ENCODE data around the gene AP3D1.

Gene AP3D1

DNA sequence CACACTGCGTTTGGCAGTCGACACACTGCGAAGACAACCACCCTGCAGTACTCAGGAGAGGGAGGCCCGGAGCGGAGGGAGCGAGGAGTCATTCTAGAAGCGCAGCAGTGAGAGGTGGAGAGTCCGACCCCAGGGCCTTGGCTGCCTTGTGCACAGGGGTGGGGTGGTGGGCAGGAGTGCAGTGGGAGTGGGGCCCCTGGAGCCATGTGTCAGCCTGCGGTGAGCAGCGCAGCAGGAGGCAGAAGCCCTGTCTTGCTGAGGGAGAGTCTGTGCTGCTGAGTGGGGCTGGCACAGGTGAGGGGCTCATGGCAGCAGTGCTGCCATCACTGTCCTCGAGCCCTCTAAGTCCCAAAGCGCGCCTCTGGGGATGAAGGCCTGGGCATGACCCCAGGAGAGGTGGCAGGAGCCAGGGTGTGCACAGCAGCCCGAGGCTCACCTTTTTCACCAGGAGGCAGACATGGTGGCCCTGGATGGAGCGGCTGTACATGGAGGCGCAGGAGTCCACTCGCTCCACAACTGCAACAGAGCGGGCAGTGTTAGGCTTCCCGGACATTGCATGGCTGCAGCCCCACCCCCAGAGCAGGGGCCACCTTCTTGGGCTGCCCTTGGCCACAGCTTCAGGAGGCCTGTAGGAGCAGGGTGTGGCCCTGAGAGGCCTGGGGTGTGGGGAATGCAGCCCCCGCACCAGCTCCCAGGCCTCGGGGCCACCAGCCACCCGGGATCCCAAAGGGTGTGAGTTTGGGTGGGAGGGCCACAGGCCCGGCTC lies 42.9 kb downstream of the AP3D1 start:
- no peak for DNase-seq

DNA sequence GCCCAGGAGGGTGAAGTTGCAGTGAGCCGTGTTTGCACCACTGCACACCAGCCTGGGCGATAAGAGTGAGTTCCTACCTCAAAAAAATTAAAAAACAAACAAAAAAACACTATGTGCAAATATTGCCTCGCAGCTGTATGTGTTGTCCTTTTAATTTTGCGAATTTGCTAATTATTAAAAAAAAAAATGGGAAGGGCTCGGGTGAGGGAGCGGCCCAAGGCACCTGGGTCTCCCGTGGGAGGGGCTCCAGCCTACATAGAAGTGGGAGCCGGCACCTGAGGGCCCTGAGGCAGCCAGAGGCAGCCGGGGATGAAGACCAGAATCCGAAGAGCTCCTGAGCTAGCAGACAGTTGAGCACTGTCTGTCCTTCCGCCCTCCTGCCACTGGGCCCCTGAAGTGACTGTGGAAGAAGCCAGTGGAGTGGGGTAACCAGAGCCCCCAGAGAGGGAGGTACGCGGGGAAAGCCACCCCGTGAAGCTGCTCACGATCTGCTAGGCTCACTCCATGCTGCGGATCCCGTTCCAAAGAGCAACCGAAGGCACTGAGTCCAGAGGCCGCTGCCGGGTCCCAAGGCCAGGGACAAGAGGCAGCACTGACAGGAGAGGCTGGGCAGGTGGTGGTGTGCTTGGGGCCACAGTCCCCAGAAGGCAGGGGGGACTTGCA lies 48.2 kb downstream of the AP3D1 start:
- no peak for DNase-seq

DNA sequence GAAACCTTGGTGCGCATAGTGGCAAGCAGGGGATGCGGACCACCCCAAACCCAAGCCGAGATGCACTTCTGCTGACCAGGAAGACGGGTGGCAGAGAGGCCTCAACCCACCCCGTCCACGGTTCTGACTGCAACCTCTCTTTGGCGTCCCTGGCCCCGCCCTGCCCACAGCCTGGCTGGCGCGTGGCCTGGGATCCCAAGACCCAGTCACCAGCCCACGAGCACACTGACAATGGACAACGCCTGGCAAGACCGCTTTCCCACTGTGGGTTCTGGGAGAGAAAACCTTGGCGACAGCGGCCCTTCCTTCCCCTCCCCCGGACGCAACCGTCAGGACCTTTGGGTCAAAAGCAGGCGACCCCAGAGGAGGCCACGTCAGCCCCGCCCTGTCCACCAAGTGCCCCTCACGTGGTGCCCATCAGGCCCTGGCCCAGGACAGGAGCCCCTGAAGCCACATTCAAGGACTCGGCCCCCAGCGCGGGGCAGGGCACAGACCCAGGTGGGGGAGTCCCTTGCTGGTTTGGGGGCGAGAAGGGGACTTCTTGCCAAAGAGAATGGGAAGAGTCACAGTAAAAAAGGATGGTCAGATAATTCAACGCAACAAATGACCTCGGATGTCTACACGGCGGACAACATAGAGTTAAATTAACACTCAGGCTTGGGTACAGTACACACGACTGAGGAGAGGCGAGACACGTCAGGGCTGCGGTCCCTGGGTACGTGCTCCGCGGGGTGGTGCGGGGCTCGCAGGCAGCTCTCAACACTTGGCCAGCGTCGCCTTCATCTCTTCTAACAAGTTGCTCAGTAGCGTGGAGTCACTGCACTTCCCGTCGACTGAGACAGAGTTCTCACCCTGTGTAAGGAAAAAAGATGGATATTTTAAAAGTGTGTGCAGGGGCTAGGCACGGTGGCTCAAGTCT lies 49.7 kb downstream of the AP3D1 start:
- DNase-seq: no peak

DNA sequence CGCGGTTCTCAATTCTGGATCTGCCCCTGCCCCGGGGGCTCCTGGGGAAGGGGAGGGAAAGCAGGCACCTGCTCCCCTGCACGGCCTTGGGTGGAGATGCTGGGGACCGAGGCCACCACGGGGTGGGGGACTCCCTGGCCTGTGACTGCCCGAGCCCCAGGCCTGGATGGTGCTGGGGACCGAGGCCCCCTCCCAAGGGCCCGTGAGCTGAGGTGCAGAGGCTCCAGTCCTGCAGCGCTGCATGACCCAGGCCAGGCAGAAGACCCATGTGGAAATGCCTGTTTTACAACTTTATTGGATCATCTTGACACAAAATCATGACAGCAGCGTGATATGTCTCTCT lies 50.7 kb downstream of the AP3D1 start:
- DNase-seq: no peak

DNA sequence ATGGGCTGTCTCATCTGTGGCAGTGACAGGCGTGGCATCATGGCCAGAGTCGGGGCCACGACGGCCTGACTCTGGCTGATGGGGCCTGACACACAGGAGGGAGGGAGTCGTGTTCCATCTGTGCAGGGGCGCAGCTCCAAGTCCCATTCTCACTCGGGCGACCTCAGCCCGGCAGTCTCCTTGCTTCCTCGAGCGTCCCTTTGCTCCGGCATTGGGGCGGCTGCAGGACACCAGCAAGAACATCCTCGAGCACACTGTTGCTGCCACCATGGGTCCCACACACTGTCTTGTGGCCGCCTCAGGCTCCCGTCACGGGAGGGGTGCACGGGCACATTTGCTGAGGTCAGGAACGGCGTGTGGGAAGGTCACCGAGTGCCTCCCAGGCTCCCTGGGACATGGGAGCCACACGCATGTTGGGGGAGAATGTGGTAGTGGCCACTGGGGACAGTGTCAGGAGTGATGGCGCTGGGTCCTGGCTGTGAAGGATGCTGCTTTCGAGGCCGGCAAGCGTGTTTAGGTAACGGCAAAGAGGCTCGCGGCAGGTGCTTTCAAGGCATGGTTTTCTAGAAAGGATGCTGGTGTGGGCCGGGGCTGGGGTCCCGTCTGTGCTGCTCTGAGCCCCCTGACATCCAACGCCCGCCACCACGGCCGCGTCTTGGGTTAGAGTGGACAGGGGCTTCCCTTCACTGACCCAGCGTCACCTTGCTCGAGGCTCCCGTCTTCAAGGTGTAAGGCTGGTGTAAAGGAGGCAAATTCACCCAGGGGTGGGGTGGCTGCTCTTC lies 51.2 kb downstream of the AP3D1 start:
- DNase-seq: no peak

DNA sequence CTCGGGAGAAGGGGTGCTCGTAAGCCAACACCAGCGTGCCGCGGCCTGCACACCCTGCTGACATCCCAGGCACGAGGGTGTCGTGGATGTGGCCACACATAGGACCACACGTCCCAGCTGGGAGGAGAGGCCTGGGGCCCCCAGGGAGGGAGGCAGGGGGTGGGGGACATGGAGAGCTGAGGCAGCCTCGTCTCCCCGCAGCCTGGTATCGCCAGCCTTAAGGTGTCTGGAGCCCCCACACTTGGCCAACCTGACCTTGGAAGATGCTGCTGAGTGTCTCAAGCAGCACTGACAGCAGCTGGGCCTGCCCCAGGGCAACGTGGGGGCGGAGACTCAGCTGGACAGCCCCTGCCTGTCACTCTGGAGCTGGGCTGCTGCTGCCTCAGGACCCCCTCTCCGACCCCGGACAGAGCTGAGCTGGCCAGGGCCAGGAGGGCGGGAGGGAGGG lies 52.3 kb downstream of the AP3D1 start:
- DNase-seq: no peak

DNA sequence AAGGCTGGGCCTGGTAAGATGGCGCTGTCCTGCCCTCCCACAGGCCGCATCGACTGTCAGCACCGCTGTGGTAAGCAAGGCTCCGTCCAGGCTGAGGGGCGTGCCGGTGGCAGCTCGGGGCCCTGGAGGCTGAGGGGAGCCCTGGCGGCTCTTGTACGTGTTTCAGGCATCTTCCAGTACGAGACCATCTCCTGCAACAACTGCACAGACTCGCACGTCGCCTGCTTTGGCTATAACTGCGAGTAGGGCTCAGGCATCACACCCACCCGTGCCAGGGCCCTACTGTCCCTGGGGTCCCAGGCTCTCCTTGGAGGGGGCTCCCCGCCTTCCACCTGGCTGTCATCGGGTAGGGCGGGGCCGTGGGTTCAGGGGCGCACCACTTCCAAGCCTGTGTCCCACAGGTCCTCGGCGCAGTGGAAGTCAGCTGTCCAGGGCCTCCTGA lies 53.5 kb downstream of the AP3D1 start:
- no peak for DNase-seq

DNA sequence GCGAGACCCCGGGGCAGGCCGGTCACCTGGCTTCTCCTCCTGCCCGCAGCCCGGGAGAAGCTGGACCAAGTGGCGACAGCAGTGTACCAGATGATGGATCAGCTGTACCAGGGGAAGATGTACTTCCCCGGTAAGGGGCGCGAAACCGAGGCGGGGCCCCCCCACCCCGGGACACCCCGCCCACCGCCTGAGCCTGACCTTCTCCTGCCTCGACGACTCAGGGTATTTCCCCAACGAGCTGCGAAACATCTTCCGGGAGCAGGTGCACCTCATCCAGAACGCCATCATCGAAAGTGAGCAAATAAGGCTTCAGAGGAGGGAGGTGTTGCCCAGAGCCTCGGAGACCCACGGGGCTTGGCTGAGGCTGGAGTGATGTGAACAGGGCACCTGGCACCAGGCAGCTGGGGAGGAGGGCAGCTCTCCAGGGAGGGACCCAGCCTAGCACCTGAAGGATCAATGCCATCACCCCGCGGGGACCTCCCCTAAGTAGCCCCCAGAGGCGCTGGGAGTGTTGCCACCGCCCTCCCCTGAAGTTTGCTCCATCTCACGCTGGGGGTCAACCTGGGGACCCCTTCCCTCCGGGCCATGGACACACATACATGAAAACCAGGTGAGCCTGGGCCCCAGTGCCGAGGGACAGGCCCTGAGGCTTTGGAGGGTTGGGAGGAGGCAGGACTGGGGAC lies 54.0 kb downstream of the AP3D1 start:
- peak; percentile 71 for DNase-seq

DNA sequence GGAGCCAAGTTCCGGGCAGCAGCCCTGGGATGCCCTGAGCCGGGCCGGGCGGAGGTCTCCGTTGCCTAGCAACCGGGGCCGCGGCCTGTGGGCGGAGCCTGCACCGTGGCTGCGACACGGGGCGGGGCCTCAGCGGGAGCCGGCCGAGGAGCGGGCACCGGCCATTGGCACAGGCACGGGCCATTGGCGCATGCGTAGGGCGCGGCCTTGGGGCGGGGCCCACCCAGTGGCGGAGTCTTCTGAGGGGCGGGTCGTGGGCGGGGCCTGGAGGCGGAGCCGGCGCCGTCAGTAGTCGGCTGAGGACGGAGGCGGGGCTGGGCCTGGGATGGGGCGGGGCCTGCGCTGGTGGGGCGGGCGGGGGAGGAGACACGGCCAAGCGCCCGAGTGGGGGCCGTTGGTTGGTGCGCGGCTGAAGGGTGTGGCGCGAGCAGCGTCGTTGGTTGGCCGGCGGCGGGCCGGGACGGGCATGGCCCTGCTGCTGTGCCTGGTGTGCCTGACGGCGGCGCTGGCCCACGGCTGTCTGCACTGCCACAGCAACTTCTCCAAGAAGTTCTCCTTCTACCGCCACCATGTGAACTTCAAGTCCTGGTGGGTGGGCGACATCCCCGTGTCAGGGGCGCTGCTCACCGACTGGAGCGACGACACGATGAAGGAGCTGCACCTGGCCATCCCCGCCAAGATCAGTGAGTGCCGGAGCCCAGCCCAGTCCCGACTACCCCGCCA lies 54.7 kb downstream of the AP3D1 start, which contains the start of gene IZUMO4:
IZUMO4 (plus strand) TSS at position 436 of the 723 bp plus-strand sequence; CDS start at position 467, 31 bp downstream.
- peak; percentile 100 for DNase-seq

DNA sequence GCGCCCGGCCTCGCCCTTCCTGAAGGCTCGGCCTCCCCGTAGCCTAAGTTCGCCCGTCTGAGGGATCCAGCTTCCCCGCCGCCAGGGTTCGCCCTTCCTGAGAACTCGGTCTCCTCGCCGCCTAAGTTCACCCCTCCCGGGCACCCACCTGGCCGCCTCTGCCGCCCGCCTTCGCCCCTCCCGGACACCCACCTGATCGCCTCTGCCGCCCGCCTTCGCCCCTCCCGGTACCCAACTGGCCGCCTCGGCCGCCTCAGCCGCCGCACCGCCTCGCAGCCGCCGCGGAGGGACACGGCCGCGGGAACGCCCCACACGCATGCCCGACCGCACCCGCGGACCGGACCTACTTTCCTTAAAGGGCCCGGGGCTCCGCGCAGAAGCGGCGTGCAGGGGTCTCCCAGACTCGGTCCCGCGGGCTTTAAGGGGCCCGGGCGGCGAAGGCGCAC lies 55.3 kb downstream of the AP3D1 start, which contains the start of gene MOB3A:
MOB3A (minus strand) TSS at position 293 of the 446 bp plus-strand sequence. CDS start 17,766 bp downstream, outside the sequence.
- DNase-seq: peak; percentile 91

DNA sequence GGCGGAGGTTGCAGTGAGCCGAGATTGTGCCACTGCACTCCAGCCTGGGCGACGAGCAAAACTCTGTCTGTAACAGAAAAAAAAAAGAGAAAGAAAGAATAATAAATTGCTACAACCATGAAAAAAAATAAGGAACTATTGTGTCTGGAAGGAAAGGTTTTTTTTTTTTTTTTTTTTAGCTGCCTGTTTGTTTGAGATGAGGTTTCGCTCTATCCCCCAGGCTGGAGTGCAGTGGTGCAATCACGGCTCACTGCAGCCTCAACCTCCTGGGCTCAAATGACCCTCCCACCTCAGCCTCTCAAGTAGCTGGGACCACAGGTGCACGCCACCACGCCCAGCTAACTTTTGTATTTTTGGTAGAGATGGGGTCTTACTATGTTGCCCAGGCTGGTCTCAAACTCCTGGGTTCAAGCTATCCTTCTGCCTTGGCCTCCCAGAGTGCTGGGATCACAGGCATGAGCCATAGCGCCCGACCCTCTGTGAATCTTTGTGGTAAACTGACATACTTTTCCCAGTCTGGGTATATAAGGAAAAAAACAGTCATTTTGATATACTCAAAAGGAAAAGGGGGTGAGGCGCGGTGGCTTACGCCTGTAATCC lies 59.3 kb downstream of the AP3D1 start:
- DNase-seq: peak; percentile 31

DNA sequence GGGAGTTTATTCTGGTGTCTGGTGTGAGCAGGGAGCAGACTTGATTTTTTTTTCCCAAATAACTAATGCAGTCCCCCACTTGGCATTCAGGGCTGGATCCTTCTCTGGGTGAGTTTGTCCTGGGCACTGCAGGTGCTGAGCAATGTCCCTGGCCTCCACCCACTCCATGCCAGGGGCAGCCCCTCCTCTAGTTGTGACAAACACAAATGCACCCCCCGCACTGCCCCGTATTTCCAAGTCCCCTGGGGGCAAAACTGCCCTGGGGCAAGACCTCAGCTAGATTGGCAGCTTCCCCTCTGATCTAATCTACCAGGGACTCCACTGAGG lies 61.7 kb downstream of the AP3D1 start:
- no peak for DNase-seq

DNA sequence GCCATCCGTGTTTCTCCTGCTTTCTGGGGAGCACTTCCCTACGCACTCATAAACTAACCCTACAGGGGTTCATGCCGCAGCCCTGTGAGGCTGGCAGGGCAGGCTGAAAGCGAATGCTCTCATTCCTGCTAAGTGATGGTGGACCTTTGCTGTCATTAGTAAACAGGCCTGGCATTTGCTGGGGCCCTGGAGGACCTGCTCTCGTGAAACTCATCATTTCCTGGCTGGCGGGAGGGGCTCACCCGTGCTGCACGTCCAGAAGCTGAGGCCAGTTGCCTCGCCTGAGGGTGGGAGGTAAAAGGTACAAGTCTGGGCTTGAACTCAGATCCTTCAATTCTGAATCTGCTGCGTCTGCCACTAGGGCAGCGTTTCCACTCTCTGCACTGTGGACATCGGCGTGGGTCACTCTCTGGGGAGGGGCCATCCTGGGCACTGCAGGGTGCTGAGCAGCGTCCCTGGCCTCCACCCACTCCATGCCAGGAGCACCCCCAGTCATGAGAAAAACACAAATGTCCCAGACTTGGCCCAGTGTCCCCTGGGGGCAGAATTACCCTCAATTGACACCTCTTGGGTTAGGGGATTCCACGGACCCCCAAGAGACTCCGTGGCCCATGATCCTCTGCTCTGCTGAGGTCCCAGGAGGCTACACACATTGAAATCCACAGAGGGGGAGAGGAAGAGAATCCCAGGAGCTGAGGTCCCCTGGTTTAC lies 62.2 kb downstream of the AP3D1 start:
- DNase-seq: peak; percentile 30

DNA sequence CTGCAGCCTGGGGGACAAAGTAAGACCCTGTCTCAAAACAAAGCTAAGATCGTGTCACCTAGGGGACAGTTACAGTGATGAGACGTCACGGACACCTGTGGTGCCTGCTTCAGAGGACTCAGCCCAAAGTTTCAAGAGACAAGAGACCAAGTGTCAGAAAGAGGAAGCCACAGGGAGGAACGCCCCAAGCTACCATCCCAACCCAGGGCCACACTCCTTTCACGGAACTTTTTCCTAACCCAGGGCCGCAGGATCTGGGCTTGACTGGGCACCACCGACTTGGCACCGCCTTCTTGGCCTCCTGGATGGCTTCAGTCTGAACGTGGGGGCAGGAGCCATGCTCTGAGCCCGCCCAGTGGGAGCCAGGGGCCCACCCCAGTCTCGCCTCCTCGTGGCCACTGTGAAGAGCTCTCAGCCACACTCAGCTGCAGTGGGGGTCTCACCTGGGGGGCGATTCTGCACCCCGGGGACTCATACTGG lies 63.7 kb downstream of the AP3D1 start:
- DNase-seq: peak; percentile 35

DNA sequence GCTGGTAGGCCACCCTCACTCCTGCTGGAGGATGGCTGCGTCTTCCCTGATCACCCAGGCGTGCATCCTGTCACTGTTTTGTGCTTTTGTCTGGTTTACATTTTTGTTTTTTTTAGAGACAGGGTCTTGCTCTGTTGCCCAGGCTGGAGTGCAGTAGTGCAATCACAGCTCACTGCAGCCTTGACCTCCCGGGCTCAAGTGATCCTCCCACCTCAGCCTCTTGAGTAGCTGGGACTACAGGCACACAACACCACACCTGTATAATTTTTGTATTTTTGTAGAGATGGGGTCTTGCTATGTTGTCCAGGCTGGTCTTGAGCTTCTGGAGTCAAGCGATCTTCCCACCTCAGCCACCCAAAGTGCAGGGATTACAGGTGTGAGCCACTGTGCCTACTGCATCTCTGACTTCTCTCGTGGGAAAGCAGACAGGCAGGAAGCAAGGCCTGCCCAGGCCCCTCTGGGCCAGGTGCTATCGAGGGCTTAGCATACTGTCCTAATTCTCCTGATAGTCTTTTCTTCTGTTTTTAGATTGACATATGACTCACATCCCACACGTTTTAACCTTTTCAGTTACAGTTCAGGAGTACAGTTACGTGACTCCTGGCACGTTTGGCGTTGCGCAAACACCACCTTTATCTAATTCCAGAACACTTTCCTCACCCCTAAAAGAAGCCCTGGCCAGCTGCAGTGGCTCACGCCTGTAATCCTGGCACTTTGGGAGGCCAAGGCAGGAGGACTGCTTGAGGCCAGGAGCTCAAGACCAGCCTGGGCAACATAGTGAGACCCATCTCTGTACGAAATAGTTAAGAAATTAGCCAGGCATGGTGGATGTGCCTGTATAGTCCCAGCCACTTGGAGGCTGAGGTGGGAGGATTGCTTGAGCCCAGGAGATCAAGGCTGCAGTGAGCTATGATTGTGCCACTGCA lies 64.4 kb downstream of the AP3D1 start:
- DNase-seq: peak; percentile 81

DNA sequence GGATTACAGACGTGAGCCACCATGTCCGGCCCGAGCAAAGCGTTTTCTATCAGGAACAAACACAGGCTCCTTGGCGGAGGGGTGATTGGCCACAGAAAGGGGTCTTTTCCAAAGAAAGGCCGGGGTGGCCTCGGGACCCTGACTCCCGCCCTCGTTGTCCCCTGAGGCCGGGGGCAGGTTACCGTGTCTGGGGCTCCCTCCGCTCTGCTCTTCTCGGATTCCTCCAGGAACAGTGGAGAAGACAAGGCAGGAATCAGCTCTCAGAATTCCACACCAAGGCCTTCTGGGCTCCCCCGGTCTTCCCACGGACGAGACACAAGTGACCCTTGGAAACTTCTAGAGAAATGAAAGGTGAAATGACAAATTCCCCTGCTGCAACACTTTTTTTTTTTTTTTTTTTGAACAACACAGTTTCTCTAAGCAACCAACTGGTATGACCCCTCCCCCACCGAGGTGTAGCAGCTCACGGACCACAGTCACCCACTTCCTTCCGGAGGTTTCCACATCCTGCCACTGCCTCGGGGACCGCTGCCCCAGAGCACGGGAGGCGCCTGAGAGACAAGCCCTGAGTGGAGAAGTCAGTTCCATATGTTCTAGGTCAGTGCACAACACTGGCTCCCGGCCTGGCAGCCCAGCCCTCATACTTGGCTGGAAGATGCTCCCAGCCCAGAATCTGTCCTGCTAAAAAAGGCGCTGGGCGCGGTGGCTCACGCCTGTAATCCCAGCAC lies 66.2 kb downstream of the AP3D1 start:
- peak; percentile 97 for DNase-seq

DNA sequence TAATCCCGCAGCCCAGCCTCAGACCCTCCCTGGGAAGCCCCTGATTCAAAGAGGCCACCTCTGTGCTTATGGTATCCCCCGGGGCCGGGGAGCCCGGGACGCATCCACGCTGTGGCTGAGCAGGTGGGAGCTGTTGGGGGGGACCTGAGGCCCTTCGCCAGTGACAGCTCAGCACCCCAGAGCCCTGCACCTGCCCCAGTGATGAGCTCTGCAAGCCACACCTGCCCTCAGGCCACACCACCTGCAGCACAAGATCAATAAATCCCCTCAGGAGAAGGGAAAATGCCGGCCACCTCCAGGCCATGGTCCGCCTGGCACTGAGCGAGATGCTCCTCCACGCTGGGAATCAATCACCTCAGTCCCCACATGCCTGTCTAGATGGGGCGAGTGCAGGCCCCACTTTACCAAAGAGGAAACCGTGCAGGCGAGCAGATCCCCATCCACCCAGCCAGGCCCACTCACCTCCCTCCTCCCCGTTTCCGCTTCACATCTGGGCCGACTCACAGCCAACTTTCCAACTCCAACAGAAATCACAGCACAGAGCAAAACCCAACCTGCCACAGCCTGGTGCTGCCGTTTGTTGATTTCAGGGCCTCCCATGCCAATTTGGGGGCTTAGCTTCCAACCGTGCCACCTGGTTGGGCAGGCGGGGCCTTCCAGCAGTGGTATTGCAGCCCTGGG lies 68.1 kb downstream of the AP3D1 start:
- peak; percentile 79 for DNase-seq
